Measurements from ENCODE around the gene DBNL.
A peak's percentile ranks its signal among the peaks of the same experiment; 100 is the strongest.

DBNL gene

DNA sequence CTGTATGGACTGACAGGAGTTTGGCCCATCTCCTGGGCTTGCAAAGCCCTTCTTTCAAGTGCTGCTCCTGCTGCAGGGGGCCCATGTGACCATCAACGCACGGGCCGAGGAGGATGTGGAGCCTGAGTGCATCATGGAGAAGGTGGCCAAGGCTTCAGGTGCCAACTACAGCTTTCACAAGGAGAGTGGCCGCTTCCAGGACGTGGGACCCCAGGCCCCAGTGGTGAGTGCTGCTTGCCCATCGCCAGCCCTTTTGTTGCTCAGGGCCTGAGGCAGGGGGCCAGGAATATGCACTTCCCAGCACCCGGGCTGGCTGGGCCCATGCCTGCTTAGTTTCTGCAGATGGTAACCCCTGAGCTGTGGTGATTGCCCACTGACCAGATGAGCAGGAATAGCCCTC lies 12.2 kb downstream of the DBNL start:
- Histone ChIP-seq H3K9me3 (ENCODE audit: insufficient read depth, low read length) (no peaks in the 10 kb centered on the region), H4K20me1 (ENCODE audit: insufficient read depth, low read length) (peaks cover 13% of the 10 kb centered on the region)

DNA sequence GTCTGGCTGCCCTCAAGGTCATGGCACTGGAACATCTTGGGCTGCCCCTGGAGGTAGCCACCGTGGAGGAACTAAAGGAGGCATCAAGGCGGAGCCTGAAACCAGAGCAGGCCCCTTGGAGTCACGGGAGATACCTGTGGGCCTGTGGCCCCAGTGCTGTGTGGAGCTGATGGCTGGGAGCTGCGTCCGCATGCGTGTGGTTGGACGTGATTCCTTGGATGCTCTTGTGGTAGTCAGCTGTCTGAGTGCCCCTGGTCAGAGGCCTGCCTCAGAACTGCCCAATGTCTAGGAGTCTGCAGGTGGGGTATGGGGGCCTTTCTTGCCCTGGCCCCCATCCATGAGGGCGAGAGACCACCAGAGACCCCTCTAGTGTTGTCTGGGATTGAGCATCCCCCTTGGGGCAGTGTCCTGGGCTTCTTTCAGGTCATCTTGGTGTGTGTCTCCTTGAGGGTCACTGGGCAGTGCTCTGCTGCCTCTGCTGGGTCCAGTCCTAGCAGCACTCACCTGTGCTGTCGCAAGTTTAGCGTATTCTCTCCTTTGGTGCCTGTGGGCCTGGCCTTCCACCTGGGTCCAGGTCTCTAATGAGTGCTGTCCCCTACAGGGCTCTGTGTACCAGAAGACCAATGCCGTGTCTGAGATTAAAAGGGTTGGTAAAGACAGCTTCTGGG lies 12.8 kb downstream of the DBNL start:
- H3K4me3 ChIP-seq (ENCODE audit: low read length): no peak overlapping the region
- no peak overlapping the region for H3K9ac ChIP-seq (ENCODE audit: low read length)
- H3K9me3 ChIP-seq (ENCODE audit: insufficient read depth, low read length): no peaks in the 10 kb centered on the region
- H4K20me1 ChIP-seq (ENCODE audit: insufficient read depth, low read length): peaks cover 13% of the 10 kb centered on the region
- H3K4me1 ChIP-seq (ENCODE audit: low read length): peaks cover 12% of the 10 kb centered on the region
- no peak overlapping the region for H3K4me2 ChIP-seq (ENCODE audit: low read length)
- no peak overlapping the region for H2AFZ ChIP-seq (ENCODE audit: low read depth, low read length)
- H3K36me3 ChIP-seq (replicated peaks; ENCODE audit: low read depth, low read length): peaks cover 69% of the 10 kb centered on the region
- TF ChIP-seq, protein P1, sequence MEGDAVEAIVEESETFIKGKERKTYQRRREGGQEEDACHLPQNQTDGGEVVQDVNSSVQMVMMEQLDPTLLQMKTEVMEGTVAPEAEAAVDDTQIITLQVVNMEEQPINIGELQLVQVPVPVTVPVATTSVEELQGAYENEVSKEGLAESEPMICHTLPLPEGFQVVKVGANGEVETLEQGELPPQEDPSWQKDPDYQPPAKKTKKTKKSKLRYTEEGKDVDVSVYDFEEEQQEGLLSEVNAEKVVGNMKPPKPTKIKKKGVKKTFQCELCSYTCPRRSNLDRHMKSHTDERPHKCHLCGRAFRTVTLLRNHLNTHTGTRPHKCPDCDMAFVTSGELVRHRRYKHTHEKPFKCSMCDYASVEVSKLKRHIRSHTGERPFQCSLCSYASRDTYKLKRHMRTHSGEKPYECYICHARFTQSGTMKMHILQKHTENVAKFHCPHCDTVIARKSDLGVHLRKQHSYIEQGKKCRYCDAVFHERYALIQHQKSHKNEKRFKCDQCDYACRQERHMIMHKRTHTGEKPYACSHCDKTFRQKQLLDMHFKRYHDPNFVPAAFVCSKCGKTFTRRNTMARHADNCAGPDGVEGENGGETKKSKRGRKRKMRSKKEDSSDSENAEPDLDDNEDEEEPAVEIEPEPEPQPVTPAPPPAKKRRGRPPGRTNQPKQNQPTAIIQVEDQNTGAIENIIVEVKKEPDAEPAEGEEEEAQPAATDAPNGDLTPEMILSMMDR (IDR thresholded peaks at IDR 0.05; ENCODE audit: low read depth, low read length): no peak
- no peak for TF ChIP-seq EZH2phosphoT487 (IDR thresholded peaks at IDR 0.05; ENCODE audit: low read depth)
- no peaks in the 10 kb centered on the region for H3K27me3 ChIP-seq (ENCODE audit: low read depth, low read length)
- H3K27ac ChIP-seq (ENCODE audit: low read length): no peak overlapping the region
- H3K79me2 ChIP-seq (ENCODE audit: low read length): no peaks in the 10 kb centered on the region

More for the DNA sequence above, 12.2 kb downstream of the DBNL start:
- no peak overlapping the region for H3K9ac ChIP-seq (ENCODE audit: low read length)
- H2AFZ ChIP-seq (ENCODE audit: low read depth, low read length): no peak overlapping the region
- H3K4me1 ChIP-seq (ENCODE audit: low read length): peaks cover 12% of the 10 kb centered on the region
- H3K27ac ChIP-seq (ENCODE audit: low read length): no peak overlapping the region
- H3K79me2 ChIP-seq (ENCODE audit: low read length): 0 out of 2 replicates have a peak, but pooled peaks cover 3% of the 10 kb centered on the region
- H3K4me3 ChIP-seq (ENCODE audit: low read length): no peak overlapping the region
- H3K36me3 ChIP-seq (replicated peaks; ENCODE audit: low read depth, low read length): peaks cover 67% of the 10 kb centered on the region
- no peaks in the 10 kb centered on the region for H3K27me3 ChIP-seq (ENCODE audit: low read depth, low read length)
- H3K4me2 ChIP-seq (ENCODE audit: low read length): no peak overlapping the region
- no peak for TF ChIP-seq EZH2phosphoT487 (IDR thresholded peaks at IDR 0.05; ENCODE audit: low read depth)
- TF ChIP-seq, protein P1 (IDR thresholded peaks at IDR 0.05; ENCODE audit: low read depth, low read length): no peak

DNA sequence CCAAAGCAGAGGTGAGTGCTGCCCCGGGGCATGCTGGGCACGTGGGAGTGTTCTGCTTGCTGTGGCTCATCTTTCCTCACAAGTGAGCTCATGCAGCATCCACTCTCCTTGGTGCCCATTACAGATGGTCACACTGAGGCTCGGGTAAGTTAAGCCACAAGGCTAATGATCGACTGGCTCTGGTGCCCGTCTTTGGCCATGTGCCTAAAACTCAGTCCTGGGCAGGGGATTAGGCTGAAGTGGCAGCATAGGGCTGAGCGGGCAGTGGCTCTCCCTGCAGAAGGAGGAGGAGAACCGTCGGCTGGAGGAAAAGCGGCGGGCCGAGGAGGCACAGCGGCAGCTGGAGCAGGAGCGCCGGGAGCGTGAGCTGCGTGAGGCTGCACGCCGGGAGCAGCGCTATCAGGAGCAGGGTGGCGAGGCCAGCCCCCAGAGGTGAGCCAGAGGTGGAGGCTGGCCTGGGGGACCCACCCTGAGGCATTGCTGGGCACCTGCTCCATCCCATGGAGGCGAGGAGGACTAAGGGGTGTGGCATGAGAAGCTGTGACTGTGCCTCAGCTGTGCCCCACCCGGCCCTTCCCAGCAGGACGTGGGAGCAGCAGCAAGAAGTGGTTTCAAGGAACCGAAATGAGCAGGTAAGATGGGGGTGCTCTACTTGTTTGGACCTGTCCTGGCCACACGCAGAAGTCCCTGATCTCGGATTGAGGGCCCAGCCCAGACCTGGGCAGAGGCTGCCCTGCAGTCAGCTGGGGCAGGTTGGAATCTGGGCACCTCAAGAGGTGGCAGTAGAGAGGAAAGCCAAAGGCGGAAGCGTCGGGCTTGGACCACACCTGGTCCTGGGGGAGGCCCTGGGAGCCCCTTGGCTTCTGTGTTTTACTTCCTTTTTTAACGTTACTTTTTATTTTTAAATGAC lies 13.6 kb downstream of the DBNL start:
- H3K4me3 ChIP-seq (ENCODE audit: low read length): no peak overlapping the region
- peaks cover 72% of the 10 kb centered on the region for H3K36me3 ChIP-seq (replicated peaks; ENCODE audit: low read depth, low read length)
- no peaks in the 10 kb centered on the region for H3K79me2 ChIP-seq (ENCODE audit: low read length)
- no peak overlapping the region for H3K9ac ChIP-seq (ENCODE audit: low read length)
- TF ChIP-seq, protein P1 (IDR thresholded peaks at IDR 0.05; ENCODE audit: low read depth, low read length): no peak
- no peak for TF ChIP-seq EZH2phosphoT487 (IDR thresholded peaks at IDR 0.05; ENCODE audit: low read depth)
- no peaks in the 10 kb centered on the region for H3K27me3 ChIP-seq (ENCODE audit: low read depth, low read length)
- peaks cover 12% of the 10 kb centered on the region for H3K4me1 ChIP-seq (ENCODE audit: low read length)
- H3K4me2 ChIP-seq (ENCODE audit: low read length): no peak overlapping the region
- H4K20me1 ChIP-seq (ENCODE audit: insufficient read depth, low read length): peaks cover 13% of the 10 kb centered on the region
- no peaks in the 10 kb centered on the region for H3K9me3 ChIP-seq (ENCODE audit: insufficient read depth, low read length)
- H3K27ac ChIP-seq (ENCODE audit: low read length): peak overlapping the region; percentile 50
- no peak overlapping the region for H2AFZ ChIP-seq (ENCODE audit: low read depth, low read length)

DNA sequence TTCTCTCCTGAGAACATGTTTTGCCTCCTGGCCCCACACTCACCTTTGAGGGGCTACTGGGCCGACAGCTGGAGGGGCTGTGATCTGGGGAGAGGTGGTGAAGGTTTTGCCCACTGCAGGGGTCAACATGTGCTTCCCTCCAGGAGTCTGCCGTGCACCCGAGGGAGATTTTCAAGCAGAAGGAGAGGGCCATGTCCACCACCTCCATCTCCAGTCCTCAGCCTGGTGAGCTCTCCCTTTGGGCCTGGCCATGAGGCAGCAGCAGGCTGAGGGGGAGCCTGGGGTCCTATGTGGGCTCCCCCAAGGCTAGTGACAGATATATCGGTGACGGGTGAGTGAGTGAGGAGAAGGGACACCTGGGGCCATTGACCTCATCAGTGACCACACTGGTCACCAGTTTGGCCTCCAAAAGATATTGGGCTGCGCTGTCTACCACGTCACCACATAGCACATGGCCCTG lies 14.3 kb downstream of the DBNL start:
- H3K9ac ChIP-seq (ENCODE audit: low read length): no peak overlapping the region

More for the DNA sequence above, 14.3 kb downstream of the DBNL start:
- Histone ChIP-seq H3K36me3 (replicated peaks; ENCODE audit: low read depth, low read length) (peaks cover 69% of the 10 kb centered on the region), H3K4me1 (ENCODE audit: low read length) (peaks cover 12% of the 10 kb centered on the region), H4K20me1 (ENCODE audit: insufficient read depth, low read length) (peaks cover 13% of the 10 kb centered on the region), H3K4me2 (ENCODE audit: low read length) (no peak overlapping the region), H3K9me3 (ENCODE audit: insufficient read depth, low read length) (no peaks in the 10 kb centered on the region), H3K79me2 (ENCODE audit: low read length) (no peaks in the 10 kb centered on the region), H3K4me3 (ENCODE audit: low read length) (no peak overlapping the region), H3K27me3 (ENCODE audit: low read depth, low read length) (no peaks in the 10 kb centered on the region), H2AFZ (ENCODE audit: low read depth, low read length) (no peak overlapping the region), H3K27ac (ENCODE audit: low read length) (peak overlapping the region; percentile 50)
- TF ChIP-seq, protein P1 (IDR thresholded peaks at IDR 0.05; ENCODE audit: low read depth, low read length): no peak
- no peak for TF ChIP-seq EZH2phosphoT487 (IDR thresholded peaks at IDR 0.05; ENCODE audit: low read depth)

Measured in OCI-LY3 (cell line).